Panc1 (cell line): Measurements from ENCODE around the gene ATXN1. TPM values are rescaled to one million over a fixed set of nuclear protein-coding genes. Genes with fewer than 3 reads are reported as not detected.

Experiments used
- ATAC-seq: fragments of 200-7000 bp; cut with Tn5 transposase; 2 replicates; pipeline ENCODE4 v1.9.1; 2020; ENCODE audit warnings: mild to moderate bottlenecking, moderate library complexity
- BruUV-seq: library from RNA; stranded (reverse); fragments of 400-500 nt; replicated peaks from 2 replicates; lab custom pipeline; 2021; lab: Mats Ljungman, UMichigan
- CTCF ChIA-PET: fragments of 300-600 bp; sonication (Branson Sonifier 250); formaldehyde crosslinking; loops from one replicate; lab custom pipeline; 2022; ENCODE audit warnings: antibody characterized with exemption; lab: Charles Lee
- POLR2A ChIA-PET: fragments of 300-600 bp; sonication (Branson Sonifier 250); formaldehyde crosslinking; loops from one replicate; lab custom pipeline; 2022; ENCODE audit warnings: antibody characterized with exemption; lab: Charles Lee
- DNase-seq: peaks from one replicate; pipeline ENCODE4 v3.0.0-alpha.2; 2010; ENCODE audit warnings: low read depth, low spot score
- H3K27ac ChIP-seq: 2 replicates; pipeline ENCODE4 v1.5.1; 2011; ENCODE audit warnings: mild to moderate bottlenecking, low read length, inconsistent platforms
- H3K27me3 ChIP-seq: fragments of 200-500 bp; sonication (Bioruptor generic); 2 replicates; pipeline ENCODE4 v1.6.0; 2014; ENCODE audit warnings: low read length, inconsistent platforms; ENCODE audit not compliant: control insufficient read depth, insufficient read depth
- H3K36me3 ChIP-seq: fragments of 200-500 bp; sonication (Bioruptor generic); 2 replicates; pipeline ENCODE4 v1.5.1; 2014; ENCODE audit warnings: inconsistent platforms, mild to moderate bottlenecking, low read length, moderate library complexity; ENCODE audit not compliant: control insufficient read depth, insufficient read depth
- H3K4me1 ChIP-seq: 2 replicates; pipeline ENCODE4 v1.5.1; 2011; ENCODE audit warnings: inconsistent platforms, mild to moderate bottlenecking, low read length, moderate library complexity; ENCODE audit not compliant: control insufficient read depth, insufficient read depth
- H3K4me3 ChIP-seq, 2 experiments: 2 replicates each; pipeline ENCODE4 v1.5.1; 2011 to 2012; ENCODE audit warnings: low read depth in 2 of 2, low read length in 2 of 2, mild to moderate bottlenecking in 2 of 2, inconsistent platforms in 1 of 2, moderate library complexity in 1 of 2
- H3K9me3 ChIP-seq: fragments of 200-500 bp; sonication (Bioruptor generic); 2 replicates; pipeline ENCODE4 v1.5.1; 2014; ENCODE audit warnings: low read depth, mild to moderate bottlenecking, inconsistent platforms, low read length, moderate library complexity; ENCODE audit not compliant: control insufficient read depth, insufficient read depth
- CTCF ChIP-seq: fragments of 450-650 bp; IDR thresholded peaks from 2 replicates; pipeline ENCODE4 v1.5.1; 2017; ENCODE audit warnings: mild to moderate bottlenecking
- POLR2AphosphoS5 ChIP-seq: IDR thresholded peaks from 2 replicates; pipeline ENCODE4 v1.6.1; 2012; ENCODE audit warnings: mild to moderate bottlenecking, low read depth, low read length, moderate library complexity
- REST ChIP-seq, 2 experiments: IDR thresholded peaks; 2 replicates each; pipeline ENCODE4 v1.6.1; 2011 to 2012; ENCODE audit warnings: low read depth in 2 of 2, control low read depth in 1 of 2, low read length in 1 of 2, mild to moderate bottlenecking in 1 of 2, moderate library complexity in 1 of 2; ENCODE audit not compliant: insufficient read depth in 1 of 2
- SIN3A ChIP-seq: IDR thresholded peaks from 2 replicates; pipeline ENCODE4 v1.6.1; 2012; ENCODE audit warnings: low read depth, mild to moderate bottlenecking, low read length, moderate library complexity, borderline replicate concordance; ENCODE audit not compliant: insufficient read depth
- TCF7L2 ChIP-seq: IDR thresholded peaks from 2 replicates; pipeline ENCODE4 v1.6.1; 2011; ENCODE audit warnings: mild to moderate bottlenecking, low read depth, low read length, inconsistent platforms
- in situ Hi-C: cut with HindIII; loops from 2 replicates; pipeline ENCODE4 v1.10.0; 2016; ENCODE audit warnings: low sequenced_read_pairs, low pct_unique_long_range_greater_than_20kb
- intact Hi-C: fragments of 100-400 bp; cut with micrococcal nuclease; formaldehyde crosslinking; loops from one replicate; pipeline ENCODE4 v1.10.0; 2022; ENCODE audit not compliant: unreplicated experiment
- total RNA-seq: library from RNA; stranded (reverse); gene quantifications from one replicate; pipeline ENCODE4 v1.2.1, GENCODE V29; 2021; ENCODE audit not compliant: unreplicated experiment

Gene ATXN1
- total RNA-seq, 1 experiment from 2014 or later = 67.1 TPM

- no peak for DNase-seq
- intact Hi-C loops = no loop called here
- ChIA-PET CTCF (no interaction called here), POLR2A (no interaction called here)
- no peak for ATAC-seq
- Histone ChIP-seq H3K9me3 (no peaks in the 10 kb centered on the region), H3K27ac (no peak overlapping the region), H3K4me3 (no peak overlapping the region), H3K36me3 (no peaks in the 10 kb centered on the region), H3K4me1 (0 out of 2 replicates have a peak, but pooled peaks cover 4% of the 10 kb centered on the region), H3K27me3 (no peaks in the 10 kb centered on the region)
- TF ChIP-seq POLR2AphosphoS5 = no peak
- TF ChIP-seq REST (IDR thresholded peaks at IDR 0.05; ENCODE audit: insufficient read depth in 1 of 2, low read depth in 2 of 2, low read length in 1 of 2) = no peak
- no peak for TF ChIP-seq SIN3A
- no peak for TF ChIP-seq TCF7L2
- TF ChIP-seq CTCF = no peak
- in situ Hi-C loops = no loop called here
- BruUV-seq = no TSS peak
These were observed 402.6 kb downstream of the ATXN1 start for GRCh38 chr6:16358531-16359138.

- no peak for TF ChIP-seq POLR2AphosphoS5
- TF ChIP-seq CTCF = no peak
- TF ChIP-seq REST (IDR thresholded peaks at IDR 0.05; ENCODE audit: insufficient read depth in 1 of 2, low read depth in 2 of 2, low read length in 1 of 2) = no peak
- TF ChIP-seq SIN3A = no peak
- TF ChIP-seq TCF7L2 = no peak
- in situ Hi-C loops = no loop called here
These were observed 405.4 kb downstream of the ATXN1 start for GRCh38 chr6:16355699-16356446.

More at GRCh38 chr6:16355699-16356446, 405.4 kb downstream of the ATXN1 start:
- Histone ChIP-seq H3K9me3 (no peaks in the 10 kb centered on the region), H3K27me3 (no peaks in the 10 kb centered on the region), H3K36me3 (no peaks in the 10 kb centered on the region), H3K27ac (no peak overlapping the region), H3K4me1 (0 out of 2 replicates have a peak, but pooled peaks cover 4% of the 10 kb centered on the region), H3K4me3 (no peak overlapping the region)
- intact Hi-C loops = no loop called here
- ATAC-seq = no peak
- no peak for DNase-seq
- ChIA-PET POLR2A (no interaction called here), CTCF (no interaction called here)
- BruUV-seq = TSS peak; percentile 32
